Measurements from ENCODE around the gene GIGYF2.
A peak's percentile ranks its signal among the peaks of the same experiment; 100 is the strongest.

GIGYF2 gene

GRCh38 chr2:232879618-232880494 is 182.7 kb downstream of the GIGYF2 start:
- POLR2A ChIA-PET (ENCODE audit: low non-redundant PET): no interaction called here
- CTCF ChIA-PET: no interaction called here
- no peak for DNase-seq (ENCODE audit: low spot score)
- no peak for TF ChIP-seq CTCF (conservative IDR thresholded peaks at IDR 0.05; ENCODE audit: low read depth)
- peak overlapping the region; percentile 72 for H3K27ac ChIP-seq

GRCh38 chr2:232880764-232881351 is 183.7 kb downstream of the GIGYF2 start:
- CTCF ChIA-PET: no interaction called here

GRCh38 chr2:232882085-232882484 is 185.0 kb downstream of the GIGYF2 start:
- CTCF ChIA-PET: no interaction called here
- no peak for TF ChIP-seq CTCF (conservative IDR thresholded peaks at IDR 0.05; ENCODE audit: low read depth)
- DNase-seq (ENCODE audit: low spot score): no peak
- POLR2A ChIA-PET (ENCODE audit: low non-redundant PET): no interaction called here
- H3K27ac ChIP-seq: peak overlapping the region; percentile 40; the same call in 1 of the 2 replicates

More at GRCh38 chr2:232880764-232881351, 183.7 kb downstream of the GIGYF2 start:
- no peak for TF ChIP-seq CTCF (conservative IDR thresholded peaks at IDR 0.05; ENCODE audit: low read depth)
- DNase-seq (ENCODE audit: low spot score): no peak
- POLR2A ChIA-PET (ENCODE audit: low non-redundant PET): no interaction called here
- H3K27ac ChIP-seq: peak overlapping the region; percentile 40; the same call in 1 of the 2 replicates

GRCh38 chr2:232882505-232883115 is 185.5 kb downstream of the GIGYF2 start:
- CTCF ChIA-PET: no interaction called here
- POLR2A ChIA-PET (ENCODE audit: low non-redundant PET): no interaction called here
- DNase-seq (ENCODE audit: low spot score): no peak
- H3K27ac ChIP-seq: no peak overlapping the region
- TF ChIP-seq CTCF (conservative IDR thresholded peaks at IDR 0.05; ENCODE audit: low read depth): no peak

- ChIA-PET CTCF (no interaction called here), POLR2A (ENCODE audit: low non-redundant PET) (no interaction called here)
- H3K27ac ChIP-seq: no peak overlapping the region
- TF ChIP-seq CTCF (conservative IDR thresholded peaks at IDR 0.05; ENCODE audit: low read depth): no peak
- no peak for DNase-seq (ENCODE audit: low spot score)
Observed at GRCh38 chr2:232883116-232883721, 186.1 kb downstream of the GIGYF2 start.

GRCh38 chr2:232884001-232884421 is 186.9 kb downstream of the GIGYF2 start:
- TF ChIP-seq CTCF (conservative IDR thresholded peaks at IDR 0.05; ENCODE audit: low read depth): no peak
- ChIA-PET POLR2A (ENCODE audit: low non-redundant PET) (no interaction called here), CTCF (no interaction called here)
- no peak overlapping the region for H3K27ac ChIP-seq
- no peak for DNase-seq (ENCODE audit: low spot score)

Data from RWPE1 (cell line).